ENCODE data around the gene CSGALNACT2. TPM values are rescaled to one million over a fixed set of nuclear protein-coding genes. Genes with fewer than 3 reads are reported as not detected.
A peak's percentile ranks its signal among the peaks of the same experiment; 100 is the strongest.

CSGALNACT2 gene
- total and polyA plus RNA-seq, 3 experiments from 2014 or later = 21.0 to 23.7 (median 21.7) TPM

DNA sequence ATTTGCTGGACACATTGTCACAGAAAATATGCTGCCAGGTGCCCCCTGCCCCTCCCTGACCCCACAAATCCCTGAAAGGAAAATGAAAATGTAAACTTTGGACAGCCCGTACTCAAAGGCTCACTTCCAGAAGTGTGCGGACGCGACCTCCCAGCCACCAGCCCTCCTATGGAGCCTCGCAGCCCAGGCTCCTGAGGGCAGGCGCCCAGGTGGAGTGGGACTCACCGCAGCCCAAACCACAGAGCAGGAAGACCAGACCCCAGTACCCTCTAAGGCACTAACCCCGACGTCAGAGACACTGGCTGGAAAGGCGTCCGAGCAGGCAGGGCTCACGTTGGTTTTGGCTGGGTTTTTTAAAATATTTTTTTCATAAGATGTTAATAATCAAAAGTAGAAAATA, 57.3 kb downstream of the CSGALNACT2 start:
- Mint-ChIP-seq H3K27ac (no peak overlapping the region), H3K4me1 (peaks cover 0 to 2% (median 0%) of the 10 kb centered on the region in 3 donors), H3K9me3 (no peaks in the 10 kb centered on the region), H3K36me3 (peaks cover 0 to 50% (median 1%) of the 10 kb centered on the region in 3 donors), H3K4me3 (no peak overlapping the region), H3K27me3 (no peaks in the 10 kb centered on the region)
- Histone ChIP-seq H3K4me1 (ENCODE audit: insufficient read depth, low read length) (no peaks in the 10 kb centered on the region), H3K9me3 (ENCODE audit: low read length) (no peaks in the 10 kb centered on the region), H3K27ac (ENCODE audit: low read depth, low read length) (no peak overlapping the region), H3K4me3 (ENCODE audit: low read length) (no peak overlapping the region), H3K36me3 (ENCODE audit: insufficient read depth, low read length) (no peaks in the 10 kb centered on the region), H3K27me3 (ENCODE audit: insufficient read depth, low read length, poor library complexity, severe bottlenecking) (no peaks in the 10 kb centered on the region)
- POLR2A ChIA-PET = no interaction called here
- no peak for DNase-seq
- CTCF ChIA-PET = interaction anchor here (2.4 kb wide), 1 partner anchor 9 kb away, joined by 11 read pairs; no protein-coding TSS in a partner anchor

DNA sequence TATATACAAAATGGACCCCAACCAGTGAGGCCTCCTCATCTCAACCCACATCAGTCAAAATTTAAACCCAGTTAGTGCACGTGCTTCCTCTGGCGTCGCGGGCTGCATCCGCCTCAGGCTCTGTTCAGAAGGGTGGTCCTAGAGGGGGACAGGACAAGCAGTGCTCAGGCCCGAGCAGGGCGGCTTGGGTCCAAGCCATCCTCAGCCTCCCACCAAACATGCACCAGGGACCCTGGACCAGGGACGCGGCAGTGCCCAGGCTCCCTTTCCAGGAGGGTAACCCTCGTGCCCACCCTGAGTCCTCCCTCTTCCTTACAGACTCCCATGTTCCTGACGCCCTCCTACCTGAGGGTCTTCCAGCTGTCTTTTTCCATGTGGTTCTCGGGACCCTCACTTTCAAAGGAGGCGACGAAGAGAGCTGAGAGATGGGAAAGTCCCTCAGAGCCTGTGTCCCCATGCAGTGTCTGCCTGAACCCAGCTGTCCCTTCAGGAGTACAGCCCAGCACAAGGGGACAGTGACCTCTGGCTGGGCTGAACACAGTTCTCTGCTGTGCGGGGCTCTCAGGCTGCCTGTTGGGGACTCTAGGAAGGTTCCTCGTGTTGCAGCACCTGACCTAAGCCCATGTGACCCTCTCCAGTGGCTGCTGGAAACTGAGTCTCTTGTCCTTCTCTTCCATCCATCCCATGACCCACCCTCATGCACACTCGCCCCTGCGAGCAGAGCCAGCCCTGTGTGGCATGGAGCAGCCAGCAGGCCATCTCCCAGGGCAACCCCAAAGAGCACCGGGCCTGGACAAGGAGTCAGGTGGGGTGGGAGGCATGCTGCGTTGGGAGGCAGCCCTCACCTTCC, 58.1 kb downstream of the CSGALNACT2 start:
- Mint-ChIP-seq H3K36me3 (peaks cover 0 to 50% (median 1%) of the 10 kb centered on the region in 3 donors), H3K27ac (peak overlapping the region in 1 of 8 donors; percentile 86), H3K4me3 (no peak overlapping the region), H3K4me1 (peaks cover 0 to 2% (median 0%) of the 10 kb centered on the region in 3 donors), H3K9me3 (no peaks in the 10 kb centered on the region), H3K27me3 (no peaks in the 10 kb centered on the region)
- H3K4me3 ChIP-seq (ENCODE audit: low read length) = no peak overlapping the region
- DNase-seq = no peak
- POLR2A ChIA-PET = no interaction called here
- no peaks in the 10 kb centered on the region for H3K9me3 ChIP-seq (ENCODE audit: low read length)
- H3K36me3 ChIP-seq (ENCODE audit: insufficient read depth, low read length) = no peaks in the 10 kb centered on the region
- H3K27ac ChIP-seq (ENCODE audit: low read depth, low read length) = no peak overlapping the region
- no peaks in the 10 kb centered on the region for H3K27me3 ChIP-seq (ENCODE audit: insufficient read depth, low read length, poor library complexity, severe bottlenecking)
- no peaks in the 10 kb centered on the region for H3K4me1 ChIP-seq (ENCODE audit: insufficient read depth, low read length)
- CTCF ChIA-PET = interaction anchor here (0.9 kb wide), 1 partner anchor 9 kb away, joined by 4 read pairs; no protein-coding TSS in a partner anchor

DNA sequence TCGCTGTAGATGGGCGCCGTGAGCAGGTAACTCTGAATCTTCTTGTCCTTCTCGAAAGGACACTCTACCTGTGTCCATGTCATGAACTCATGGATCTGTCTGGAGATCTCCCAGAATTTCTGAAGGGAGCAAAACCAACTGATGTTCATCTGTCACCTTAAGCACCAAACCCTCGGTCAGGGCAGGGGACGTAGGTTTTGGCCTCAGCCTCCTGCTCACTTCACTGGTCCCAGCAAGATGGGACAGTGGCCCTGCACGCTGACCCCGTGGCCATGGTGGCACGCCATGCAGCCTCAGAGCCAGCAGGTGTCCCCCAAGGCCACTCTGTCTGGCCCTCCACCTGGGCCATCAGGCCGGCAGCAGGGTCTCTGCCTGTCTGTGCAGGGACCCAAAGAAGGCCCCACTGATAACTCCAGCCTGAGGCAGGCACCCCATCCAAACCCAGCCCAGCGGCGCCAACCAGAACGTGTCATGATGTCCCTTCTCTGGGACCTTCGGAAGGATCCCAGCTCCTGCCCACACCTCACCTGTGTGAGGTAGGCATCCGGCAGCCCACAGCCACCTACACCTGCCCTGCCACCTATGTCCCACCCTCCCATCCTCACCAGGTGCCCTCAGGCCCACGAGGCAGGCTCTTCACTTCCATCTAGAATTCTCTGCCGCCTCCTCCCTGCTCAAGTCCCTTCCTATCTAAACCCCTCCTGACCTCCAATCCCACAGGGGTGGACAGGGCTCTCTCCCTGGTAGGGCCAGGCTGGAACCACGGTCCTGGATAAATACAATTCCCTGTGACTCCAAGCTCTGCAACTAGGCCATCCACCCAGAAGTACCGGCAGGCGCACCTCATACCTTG, 59.0 kb downstream of the CSGALNACT2 start:
- ChIA-PET POLR2A (no interaction called here), CTCF (interaction anchor here (0.9 kb wide), 1 partner anchor 8 kb away, joined by 4 read pairs; no protein-coding TSS in a partner anchor)
- no peaks in the 10 kb centered on the region for H3K27me3 ChIP-seq (ENCODE audit: insufficient read depth, low read length, poor library complexity, severe bottlenecking)
- peaks cover 6% of the 10 kb centered on the region for H3K4me1 ChIP-seq (ENCODE audit: insufficient read depth, low read length)
- H3K9me3 Mint-ChIP-seq = no peaks in the 10 kb centered on the region
- H3K4me3 Mint-ChIP-seq = peak overlapping the region in 1 of 7 donors; percentile 51
- no peaks in the 10 kb centered on the region for H3K36me3 ChIP-seq (ENCODE audit: insufficient read depth, low read length)
- H3K27ac Mint-ChIP-seq = peak overlapping the region in 2 of 8 donors; percentile 66 to 86
- H3K4me3 ChIP-seq (ENCODE audit: low read length) = no peak overlapping the region
- no peaks in the 10 kb centered on the region for H3K27me3 Mint-ChIP-seq
- peaks cover 0 to 50% (median 1%) of the 10 kb centered on the region in 3 donors for H3K36me3 Mint-ChIP-seq
- DNase-seq = no peak
- no peaks in the 10 kb centered on the region for H3K9me3 ChIP-seq (ENCODE audit: low read length)
- peaks cover 4 to 5% (median 4%) of the 10 kb centered on the region in 3 donors for H3K4me1 Mint-ChIP-seq
- H3K27ac ChIP-seq (ENCODE audit: low read depth, low read length) = no peak overlapping the region

DNA sequence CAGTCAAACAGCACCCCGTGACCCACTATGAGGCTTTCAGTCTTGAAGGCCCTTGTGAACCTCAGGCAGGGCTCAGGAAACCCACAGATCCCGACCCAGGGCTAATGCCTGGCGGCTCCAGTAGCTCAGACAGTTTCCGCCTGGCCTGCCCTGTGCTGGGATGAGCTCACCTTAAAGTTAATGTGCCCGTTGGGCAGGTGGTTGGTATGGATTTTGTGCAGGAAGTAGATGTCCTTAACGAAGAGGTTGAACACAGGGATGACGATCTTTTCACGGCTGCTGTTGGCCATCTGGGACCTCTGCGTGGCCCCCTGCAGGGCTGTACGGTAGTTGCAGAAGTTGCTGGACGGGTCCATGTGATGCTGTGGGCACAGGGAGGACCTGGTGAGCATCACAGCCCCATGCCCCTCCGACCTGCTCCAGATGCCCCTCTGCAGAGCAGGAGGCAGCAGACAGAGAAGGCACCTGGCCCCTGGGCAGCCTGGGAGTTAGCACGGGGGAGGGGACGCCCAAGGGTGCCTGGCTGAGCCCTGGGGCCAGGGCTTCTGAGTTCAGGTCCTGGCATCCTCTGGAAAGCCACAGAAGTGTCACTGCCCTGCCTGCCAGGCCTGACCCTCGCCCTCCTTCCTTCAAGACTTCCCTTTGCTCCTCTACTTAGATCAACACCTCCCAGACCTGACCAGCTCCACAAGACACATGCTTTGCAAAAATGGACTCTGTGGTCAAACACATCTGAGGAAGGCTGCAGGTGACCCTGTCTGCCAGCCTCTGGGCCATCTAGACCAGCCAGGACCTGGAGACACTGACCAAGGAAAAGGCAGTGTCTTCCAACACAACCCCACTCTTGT, 59.8 kb downstream of the CSGALNACT2 start:
- H3K27me3 Mint-ChIP-seq = no peaks in the 10 kb centered on the region
- H3K4me3 Mint-ChIP-seq = no peak overlapping the region
- no peaks in the 10 kb centered on the region for H3K9me3 Mint-ChIP-seq
- Histone ChIP-seq H3K27me3 (ENCODE audit: insufficient read depth, low read length, poor library complexity, severe bottlenecking) (no peaks in the 10 kb centered on the region), H3K4me3 (ENCODE audit: low read length) (no peak overlapping the region), H3K36me3 (ENCODE audit: insufficient read depth, low read length) (no peaks in the 10 kb centered on the region), H3K4me1 (ENCODE audit: insufficient read depth, low read length) (peaks cover 6% of the 10 kb centered on the region), H3K9me3 (ENCODE audit: low read length) (no peaks in the 10 kb centered on the region), H3K27ac (ENCODE audit: low read depth, low read length) (no peak overlapping the region)
- H3K4me1 Mint-ChIP-seq = peaks cover 3 to 7% (median 6%) of the 10 kb centered on the region in 3 donors
- peak overlapping the region in 1 of 8 donors; percentile 54 for H3K27ac Mint-ChIP-seq
- ChIA-PET CTCF (no interaction called here), POLR2A (no interaction called here)
- H3K36me3 Mint-ChIP-seq = peaks cover 0 to 50% (median 1%) of the 10 kb centered on the region in 3 donors
- DNase-seq = no peak

DNA sequence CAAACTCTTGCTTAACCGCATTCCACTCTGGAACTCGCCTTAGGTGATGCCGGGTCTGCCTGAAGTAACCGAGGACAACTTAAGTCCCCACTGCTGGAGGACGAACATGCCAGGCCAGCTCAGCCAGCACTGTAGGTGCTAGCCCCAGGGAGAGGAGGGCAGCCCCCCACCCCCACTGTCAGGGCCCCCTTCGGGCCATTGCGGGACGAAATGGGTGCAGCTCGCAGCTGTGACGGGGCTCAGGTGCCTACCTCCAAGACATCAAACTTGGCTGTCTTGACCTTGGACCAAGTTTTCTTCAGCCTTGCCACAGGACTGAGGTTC, 60.4 kb downstream of the CSGALNACT2 start:
- ChIA-PET POLR2A (no interaction called here), CTCF (interaction anchor here (1.1 kb wide), 1 partner anchor 56 kb away, joined by 3 read pairs; no protein-coding TSS in a partner anchor)

DNA sequence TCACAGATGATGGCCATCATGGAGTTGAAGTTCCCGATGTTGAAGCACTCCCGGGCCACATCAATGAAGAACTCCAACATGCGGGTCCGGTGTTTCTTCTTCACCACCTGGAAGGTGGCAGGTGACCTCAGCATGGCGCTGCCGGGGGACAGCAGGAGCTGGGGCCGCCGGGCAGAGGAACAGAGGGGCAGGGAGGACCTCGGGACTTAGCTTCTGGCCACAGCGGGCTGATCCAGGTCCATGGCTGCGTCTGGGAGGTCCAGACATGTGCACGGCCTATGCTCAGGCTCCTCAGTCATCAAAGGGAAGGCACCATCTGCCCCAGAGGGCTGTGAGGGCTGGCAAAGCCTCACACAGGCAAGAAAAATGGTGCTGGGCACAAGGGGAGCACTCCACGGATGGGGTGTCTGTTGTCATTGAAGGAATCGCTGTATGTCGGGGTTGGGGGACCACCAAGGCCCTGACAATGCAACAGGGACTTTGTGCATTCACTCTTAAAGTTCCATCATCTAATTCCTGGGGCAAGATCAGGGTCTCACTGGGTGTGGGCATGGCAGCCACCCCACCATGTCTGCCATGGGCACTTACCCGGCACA, 60.9 kb downstream of the CSGALNACT2 start:
- no peaks in the 10 kb centered on the region for H3K27me3 Mint-ChIP-seq
- CTCF ChIA-PET = interaction anchor here (1.1 kb wide), 1 partner anchor 55 kb away, joined by 3 read pairs; no protein-coding TSS in a partner anchor
- POLR2A ChIA-PET = interaction anchor here (0.6 kb wide), 1 partner anchor 58 kb away, joined by 3 read pairs; no protein-coding TSS in a partner anchor

More for the DNA sequence above, 60.4 kb downstream of the CSGALNACT2 start:
- no peak for DNase-seq
- no peak overlapping the region for H3K4me3 ChIP-seq (ENCODE audit: low read length)
- Mint-ChIP-seq H3K27ac (peak overlapping the region in 1 of 8 donors; percentile 38), H3K9me3 (no peaks in the 10 kb centered on the region), H3K36me3 (peaks cover 0 to 50% (median 1%) of the 10 kb centered on the region in 3 donors), H3K27me3 (no peaks in the 10 kb centered on the region), H3K4me1 (peaks cover 3 to 7% (median 6%) of the 10 kb centered on the region in 3 donors), H3K4me3 (no peak overlapping the region)
- no peaks in the 10 kb centered on the region for H3K36me3 ChIP-seq (ENCODE audit: insufficient read depth, low read length)
- H3K27ac ChIP-seq (ENCODE audit: low read depth, low read length) = no peak overlapping the region
- no peaks in the 10 kb centered on the region for H3K27me3 ChIP-seq (ENCODE audit: insufficient read depth, low read length, poor library complexity, severe bottlenecking)
- no peaks in the 10 kb centered on the region for H3K9me3 ChIP-seq (ENCODE audit: low read length)
- H3K4me1 ChIP-seq (ENCODE audit: insufficient read depth, low read length) = peaks cover 6% of the 10 kb centered on the region

More for the DNA sequence above, 60.9 kb downstream of the CSGALNACT2 start:
- Histone ChIP-seq H3K27ac (ENCODE audit: low read depth, low read length) (no peak overlapping the region), H3K27me3 (ENCODE audit: insufficient read depth, low read length, poor library complexity, severe bottlenecking) (no peaks in the 10 kb centered on the region), H3K36me3 (ENCODE audit: insufficient read depth, low read length) (no peaks in the 10 kb centered on the region), H3K4me1 (ENCODE audit: insufficient read depth, low read length) (peaks cover 6% of the 10 kb centered on the region), H3K4me3 (ENCODE audit: low read length) (no peak overlapping the region), H3K9me3 (ENCODE audit: low read length) (no peaks in the 10 kb centered on the region)
- DNase-seq = no peak
- peaks cover 0 to 50% (median 1%) of the 10 kb centered on the region in 3 donors for H3K36me3 Mint-ChIP-seq
- no peak overlapping the region for H3K27ac Mint-ChIP-seq
- no peaks in the 10 kb centered on the region for H3K9me3 Mint-ChIP-seq
- no peak overlapping the region for H3K4me3 Mint-ChIP-seq
- H3K4me1 Mint-ChIP-seq = peaks cover 3 to 11% (median 6%) of the 10 kb centered on the region in 3 donors

All from CD8-positive, alpha-beta memory T cell (primary cell).